Testis (tissue), 3 donors: Measurements from ENCODE around the gene TBC1D5. TPM values are rescaled to one million over a fixed set of nuclear protein-coding genes. Genes with fewer than 3 reads are reported as not detected.

ENCODE experiments used
- DNase-seq: peaks from one replicate; pipeline ENCODE4 v3.0.0-alpha.2; 2019
- H3K27ac ChIP-seq, 2 donors: fragments of 200-600 bp; sonication (generic); one replicate each; pipeline ENCODE4 v1.5.1; 2019
- H3K27me3 ChIP-seq: fragments of 200-600 bp; sonication (generic); one replicate; pipeline ENCODE4 v1.5.1; 2019
- H3K36me3 ChIP-seq: fragments of 200-600 bp; sonication (generic); one replicate; pipeline ENCODE4 v1.5.1; 2017; ENCODE audit warnings: low read depth; ENCODE audit errors: missing control alignments
- H3K4me1 ChIP-seq: fragments of 200-600 bp; sonication (generic); one replicate; pipeline ENCODE4 v1.5.1; 2019
- H3K4me3 ChIP-seq, 2 donors: fragments of 200-600 bp; sonication (generic); one replicate each; pipeline ENCODE4 v1.5.1; 2017 to 2019
- H3K9me3 ChIP-seq: fragments of 200-600 bp; sonication (generic); one replicate; pipeline ENCODE4 v1.5.1; 2017
- POLR2A ChIP-seq: fragments of 450-650 bp; IDR thresholded peaks from one replicate; pipeline ENCODE4 v1.6.1; 2017; ENCODE audit warnings: antibody characterized with exemption, mild to moderate bottlenecking, moderate library complexity
- WGBS, 2 donors: methylation state at CpG; one replicate each; pipeline ENCODE4 v1.1.5; 2018; 5-methylcytosine and 5-hydroxymethylcytosine counted together
- intact Hi-C: fragments of 100-400 bp; cut with DNase I; formaldehyde crosslinking; loops from one replicate; pipeline ENCODE4 v1.15.1; 2023; ENCODE audit warnings: low total_unique reads
- polyA plus RNA-seq: library from polyadenylated mRNA; stranded (reverse); fragments of 350-450 nt; fragmentation: Illumina TruSeq; extraction: RNeasy Lipid Tissue Mini Kit (QIAGEN cat#74804); gene quantifications from one replicate; pipeline ENCODE4 v1.2.3, GENCODE V29; 2014; ENCODE audit warnings: low read depth, low replicate concordance; ENCODE audit not compliant: insufficient read depth
- total RNA-seq, 2 donors: library from RNA; depleted of rRNA; stranded (reverse); fragments of >200 nt; gene quantifications; one replicate each; pipeline ENCODE4 v1.2.3, GENCODE V29; 2016
- TF ChIP-seq, protein P1 (sequence below), 3 experiments: fragments of 450-650 bp in 2 of 3; fragments of 200-600 bp in 1 of 3; sonication (generic) in 1 of 3; IDR thresholded peaks; one replicate each; pipeline ENCODE4 v1.5.1; 2016 to 2019; ENCODE audit warnings: antibody characterized with exemption in 3 of 3, mild to moderate bottlenecking in 2 of 3, moderate library complexity in 1 of 3

Gene TBC1D5
- total and polyA plus RNA-seq, 3 donors from 2014 or later = 47.8 to 98.1 (median 95.4) TPM

GRCh38 chr3:17404548-17404947, 337.9 kb downstream of the TBC1D5 start:
- no peak overlapping the region for H3K27ac ChIP-seq
- no peaks in the 10 kb centered on the region for H3K9me3 ChIP-seq
- no peak for TF ChIP-seq POLR2A
- TF ChIP-seq, protein P1, sequence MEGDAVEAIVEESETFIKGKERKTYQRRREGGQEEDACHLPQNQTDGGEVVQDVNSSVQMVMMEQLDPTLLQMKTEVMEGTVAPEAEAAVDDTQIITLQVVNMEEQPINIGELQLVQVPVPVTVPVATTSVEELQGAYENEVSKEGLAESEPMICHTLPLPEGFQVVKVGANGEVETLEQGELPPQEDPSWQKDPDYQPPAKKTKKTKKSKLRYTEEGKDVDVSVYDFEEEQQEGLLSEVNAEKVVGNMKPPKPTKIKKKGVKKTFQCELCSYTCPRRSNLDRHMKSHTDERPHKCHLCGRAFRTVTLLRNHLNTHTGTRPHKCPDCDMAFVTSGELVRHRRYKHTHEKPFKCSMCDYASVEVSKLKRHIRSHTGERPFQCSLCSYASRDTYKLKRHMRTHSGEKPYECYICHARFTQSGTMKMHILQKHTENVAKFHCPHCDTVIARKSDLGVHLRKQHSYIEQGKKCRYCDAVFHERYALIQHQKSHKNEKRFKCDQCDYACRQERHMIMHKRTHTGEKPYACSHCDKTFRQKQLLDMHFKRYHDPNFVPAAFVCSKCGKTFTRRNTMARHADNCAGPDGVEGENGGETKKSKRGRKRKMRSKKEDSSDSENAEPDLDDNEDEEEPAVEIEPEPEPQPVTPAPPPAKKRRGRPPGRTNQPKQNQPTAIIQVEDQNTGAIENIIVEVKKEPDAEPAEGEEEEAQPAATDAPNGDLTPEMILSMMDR (IDR thresholded peaks at IDR 0.05) = no peak
- no peaks in the 10 kb centered on the region for H3K4me1 ChIP-seq
- no peak overlapping the region for H3K4me3 ChIP-seq
- 91 to 92% methylated on average over 2 of the region's 2 CpGs for WGBS, 2 donors
- no peaks in the 10 kb centered on the region for H3K36me3 ChIP-seq
- intact Hi-C loops = no loop called here
- no peak for DNase-seq
- H3K27me3 ChIP-seq = no peaks in the 10 kb centered on the region

- Histone ChIP-seq H3K4me1 (no peaks in the 10 kb centered on the region), H3K36me3 (no peaks in the 10 kb centered on the region), H3K27ac (no peak overlapping the region), H3K9me3 (no peaks in the 10 kb centered on the region), H3K4me3 (no peak overlapping the region), H3K27me3 (no peaks in the 10 kb centered on the region)
- TF ChIP-seq, protein P1 (IDR thresholded peaks at IDR 0.05) = no peak
- no peak for TF ChIP-seq POLR2A
- intact Hi-C loops = no loop called here
- DNase-seq = no peak
- WGBS, 2 donors = 92 to 95% methylated on average over 3 of the region's 3 CpGs
These were observed 340.0 kb downstream of the TBC1D5 start for GRCh38 chr3:17402442-17402841.

DNA sequence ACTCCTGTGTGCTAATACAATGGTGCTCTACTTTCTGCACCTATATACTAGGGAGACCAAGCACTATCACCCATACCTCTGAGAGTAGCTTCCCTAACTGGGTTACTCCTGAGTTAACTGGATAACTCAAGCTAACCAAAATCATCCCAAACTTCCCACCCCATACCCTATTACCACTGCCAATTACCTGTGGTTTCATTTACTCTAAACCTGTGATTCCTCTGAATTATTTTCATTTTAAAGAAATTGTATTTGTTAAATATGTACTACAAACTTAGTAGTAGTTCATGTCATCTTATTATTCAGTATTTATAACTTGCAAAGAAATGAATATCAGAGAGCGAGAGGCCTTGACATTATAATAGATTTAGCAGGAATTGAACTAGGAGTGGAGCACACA, 340.5 kb downstream of the TBC1D5 start:
- Histone ChIP-seq H3K4me3 (no peak overlapping the region), H3K4me1 (no peaks in the 10 kb centered on the region), H3K27me3 (no peaks in the 10 kb centered on the region), H3K27ac (no peak overlapping the region), H3K36me3 (no peaks in the 10 kb centered on the region), H3K9me3 (no peaks in the 10 kb centered on the region)
- no peak for TF ChIP-seq POLR2A
- TF ChIP-seq, protein P1 (IDR thresholded peaks at IDR 0.05) = no peak
- DNase-seq = no peak
- intact Hi-C loops = no loop called here
- 44 to 97% methylated on average over 1 of the region's 1 CpG for WGBS, 2 donors

GRCh38 chr3:17399586-17399985, 342.8 kb downstream of the TBC1D5 start:
- DNase-seq = no peak
- Histone ChIP-seq H3K9me3 (no peaks in the 10 kb centered on the region), H3K4me3 (no peak overlapping the region), H3K4me1 (no peaks in the 10 kb centered on the region), H3K27ac (no peak overlapping the region), H3K36me3 (no peaks in the 10 kb centered on the region), H3K27me3 (no peaks in the 10 kb centered on the region)
- WGBS, 2 donors = 93 to 100% methylated on average over 1 of the region's 1 CpG
- TF ChIP-seq, protein P1 (IDR thresholded peaks at IDR 0.05) = no peak
- no peak for TF ChIP-seq POLR2A
- intact Hi-C loops = no loop called here

DNA sequence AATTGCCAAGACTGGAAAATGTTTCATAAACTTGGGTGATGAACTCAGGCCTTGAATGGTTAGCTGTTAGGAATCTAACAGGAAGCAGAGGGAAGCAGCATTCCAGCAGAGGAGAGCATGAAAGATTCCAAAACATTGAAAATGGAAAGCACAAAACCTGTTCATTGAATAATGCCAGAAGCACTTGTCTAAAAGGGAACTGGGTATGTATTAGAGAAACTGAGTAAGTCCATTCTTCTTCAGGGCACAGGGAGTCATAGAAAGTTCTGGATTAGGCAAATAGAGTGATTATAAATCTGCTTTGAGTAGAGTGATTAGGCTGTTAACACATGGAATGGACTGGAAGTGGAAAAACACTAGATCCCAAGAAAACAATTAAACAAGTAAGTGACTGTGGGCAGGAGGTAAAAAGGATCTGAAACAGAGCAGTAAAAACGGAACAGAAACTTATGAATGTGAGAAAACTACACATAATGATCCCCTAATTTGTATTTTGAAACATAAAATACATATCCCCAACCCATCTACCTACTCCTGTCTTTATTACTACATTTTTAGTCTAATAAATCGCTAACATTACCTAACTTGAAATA, 343.4 kb downstream of the TBC1D5 start:
- intact Hi-C loops = no loop called here
- 85 to 86% methylated on average over 2 of the region's 2 CpGs for WGBS, 2 donors
- no peaks in the 10 kb centered on the region for H3K9me3 ChIP-seq
- no peak for DNase-seq
- no peak for TF ChIP-seq POLR2A
- TF ChIP-seq, protein P1 (IDR thresholded peaks at IDR 0.05) = no peak
- no peaks in the 10 kb centered on the region for H3K4me1 ChIP-seq
- H3K27ac ChIP-seq = no peak overlapping the region
- H3K4me3 ChIP-seq = no peak overlapping the region
- H3K36me3 ChIP-seq = no peaks in the 10 kb centered on the region
- H3K27me3 ChIP-seq = no peaks in the 10 kb centered on the region
